Kidney (tissue), 14 donors: ENCODE measurements around the gene WWOX. TPM values are rescaled to one million over a fixed set of nuclear protein-coding genes. Genes with fewer than 3 reads are reported as not detected.

Source experiments
- DNase-seq, 5 donors: peaks; one replicate each; pipeline ENCODE4 v3.0.0-alpha.2; 2013 to 2020
- FAIRE-seq: peaks from 2 replicates; lab custom pipeline; 2012; peaks lifted over from hg19 to GRCh38; lab: Jason Lieb, UNC
- H3K27ac ChIP-seq, 2 donors: one replicate each; pipeline ENCODE4 v1.7.0; 2013; ENCODE audit warnings: low read depth in 2 of 2, low read length in 2 of 2, inconsistent platforms in 1 of 2
- H3K27me3 ChIP-seq: one replicate; pipeline ENCODE4 v1.7.1; 2013; ENCODE audit warnings: low read length, inconsistent platforms; ENCODE audit not compliant: control insufficient read depth, insufficient read depth
- H3K36me3 ChIP-seq, 3 donors: one replicate each; pipeline versions ENCODE4 v1.7.0 to v1.7.1; 2013; ENCODE audit warnings: low read length in 3 of 3, control low read depth in 1 of 3, inconsistent platforms in 1 of 3; ENCODE audit not compliant: insufficient read depth in 3 of 3, control insufficient read depth in 2 of 3
- H3K4me1 ChIP-seq, 3 donors: one replicate each; pipeline versions ENCODE4 v1.7.0 to v1.7.1; 2013; ENCODE audit warnings: low read length in 3 of 3, inconsistent platforms in 1 of 3, low read depth in 1 of 3; ENCODE audit not compliant: control insufficient read depth in 2 of 3, insufficient read depth in 2 of 3
- H3K4me3 ChIP-seq, 3 donors: one replicate each; pipeline versions ENCODE4 v1.7.0 to v1.8.1; 2013; ENCODE audit warnings: low read length in 3 of 3, control low read depth in 1 of 3, inconsistent platforms in 1 of 3
- H3K9ac ChIP-seq, 3 donors: one replicate each; pipeline versions ENCODE4 v1.7.0 to v1.7.1; 2013; ENCODE audit warnings: low read length in 3 of 3, control low read depth in 1 of 3, inconsistent platforms in 1 of 3
- H3K9me3 ChIP-seq, 3 donors: one replicate each; pipeline versions ENCODE4 v1.7.0 to v1.7.1; 2013; ENCODE audit warnings: low read length in 3 of 3, control low read depth in 1 of 3, inconsistent platforms in 1 of 3; ENCODE audit not compliant: control insufficient read depth in 2 of 3, insufficient read depth in 1 of 3
- intact Hi-C: fragments of 100-400 bp; cut with DNase I; formaldehyde crosslinking; loops from one replicate; pipeline ENCODE4 v1.11.1; 2022
- polyA plus RNA-seq: library from polyadenylated mRNA; stranded (reverse); fragments of 350-450 nt; fragmentation: Illumina TruSeq; extraction: RNeasy Lipid Tissue Mini Kit (QIAGEN cat#74804); gene quantifications from one replicate; pipeline ENCODE4 v1.2.3, GENCODE V29; 2014; ENCODE audit warnings: low read depth, low replicate concordance; ENCODE audit not compliant: insufficient read depth
- total RNA-seq: library from RNA; stranded (reverse); fragmentation: NEBNext Ultra II Directional; extraction: Animal tissue kit (Norgen Biotek cat#: 25700); gene quantifications from one replicate; pipeline ENCODE4 v1.2.1, GENCODE V29; 2021
- TF ChIP-seq, protein P1 (sequence below): IDR thresholded peaks from 3 replicates; pipeline ENCODE4 v1.5.1; 2012; ENCODE audit warnings: mild to moderate bottlenecking, moderate library complexity, borderline replicate concordance; ENCODE audit not compliant: insufficient read depth; ENCODE audit errors: extremely low read depth
- donor health status: control.
- donor health status: control.
- donor health status: control.
- donor health status: control.
- donor health status: control.
- donor health status: DM: yes; HTN: yes; CAD: no.
- donor health status: Normal renal cell carcinoma (clear cell type).

WWOX gene
- total and polyA plus RNA-seq, 2 donors from 2014 or later = 22.5 to 30.3 TPM

DNA sequence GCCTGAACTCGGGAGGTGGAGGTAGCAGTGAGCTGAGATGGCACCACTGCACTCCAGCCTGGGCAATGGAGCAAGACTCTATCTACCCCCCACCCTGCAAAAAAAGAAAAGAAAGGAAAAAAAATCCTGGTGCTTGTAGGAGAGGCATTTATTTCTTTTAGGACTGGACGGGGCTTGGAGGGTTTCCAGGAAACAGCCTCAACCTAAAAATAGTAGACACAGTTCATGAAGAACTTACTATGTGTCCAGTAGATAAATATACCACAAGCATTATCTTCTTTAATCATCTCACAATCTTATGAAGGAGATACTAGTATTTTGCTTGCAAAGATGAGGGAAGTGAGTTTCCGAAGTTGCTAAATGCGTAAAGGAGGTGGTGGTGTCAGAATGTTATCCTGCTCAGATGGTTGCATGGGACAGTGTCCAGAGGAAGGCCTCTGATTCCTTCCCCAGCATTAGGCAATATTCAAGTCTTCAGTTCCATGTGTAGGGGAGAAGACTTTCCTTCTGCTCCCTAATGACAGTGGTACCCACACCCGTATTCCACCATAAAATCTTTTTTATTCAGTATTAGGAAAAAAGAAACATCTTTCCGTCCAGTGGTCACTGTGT lies 263.2 kb downstream of the WWOX start:
- H3K9me3 ChIP-seq = no peaks in the 10 kb centered on the region
- H3K9ac ChIP-seq = no peak overlapping the region

DNA sequence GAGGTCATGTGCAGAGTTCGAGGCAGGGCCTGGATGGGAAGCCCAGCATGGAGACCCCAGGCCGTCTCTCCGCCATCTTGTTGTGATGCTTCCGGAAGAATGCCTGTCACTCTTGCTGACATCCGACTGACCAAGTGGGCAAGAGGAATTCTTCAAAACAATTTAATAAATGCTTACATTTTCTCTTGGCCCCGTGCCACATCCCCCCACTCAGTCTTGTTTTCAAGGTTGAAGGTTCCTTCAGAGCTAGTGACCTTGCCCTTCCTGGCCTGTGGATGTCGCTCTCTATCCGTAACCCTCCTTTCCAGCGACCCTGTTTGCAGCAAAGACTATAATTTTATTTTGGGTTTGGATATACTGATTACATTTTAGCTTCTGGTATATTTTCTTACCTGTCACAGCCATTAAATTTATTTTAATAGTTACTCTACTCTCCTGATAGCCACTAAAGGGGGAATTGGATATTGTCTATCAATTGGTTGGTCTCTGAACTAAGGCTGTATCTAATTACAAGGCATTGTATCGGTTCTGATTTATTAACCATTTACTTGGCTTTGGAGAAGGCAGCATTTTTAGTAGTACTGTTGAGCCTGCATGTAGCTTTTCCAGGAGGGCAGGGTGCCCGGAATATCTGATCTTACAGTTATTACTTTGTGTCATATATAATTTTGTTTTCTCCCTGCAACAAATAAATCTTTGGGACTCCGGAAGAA lies 264.5 kb downstream of the WWOX start:
- TF ChIP-seq, protein P1, sequence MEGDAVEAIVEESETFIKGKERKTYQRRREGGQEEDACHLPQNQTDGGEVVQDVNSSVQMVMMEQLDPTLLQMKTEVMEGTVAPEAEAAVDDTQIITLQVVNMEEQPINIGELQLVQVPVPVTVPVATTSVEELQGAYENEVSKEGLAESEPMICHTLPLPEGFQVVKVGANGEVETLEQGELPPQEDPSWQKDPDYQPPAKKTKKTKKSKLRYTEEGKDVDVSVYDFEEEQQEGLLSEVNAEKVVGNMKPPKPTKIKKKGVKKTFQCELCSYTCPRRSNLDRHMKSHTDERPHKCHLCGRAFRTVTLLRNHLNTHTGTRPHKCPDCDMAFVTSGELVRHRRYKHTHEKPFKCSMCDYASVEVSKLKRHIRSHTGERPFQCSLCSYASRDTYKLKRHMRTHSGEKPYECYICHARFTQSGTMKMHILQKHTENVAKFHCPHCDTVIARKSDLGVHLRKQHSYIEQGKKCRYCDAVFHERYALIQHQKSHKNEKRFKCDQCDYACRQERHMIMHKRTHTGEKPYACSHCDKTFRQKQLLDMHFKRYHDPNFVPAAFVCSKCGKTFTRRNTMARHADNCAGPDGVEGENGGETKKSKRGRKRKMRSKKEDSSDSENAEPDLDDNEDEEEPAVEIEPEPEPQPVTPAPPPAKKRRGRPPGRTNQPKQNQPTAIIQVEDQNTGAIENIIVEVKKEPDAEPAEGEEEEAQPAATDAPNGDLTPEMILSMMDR = no peak
- H3K36me3 ChIP-seq = no peaks in the 10 kb centered on the region
- no peak for FAIRE-seq
- H3K9me3 ChIP-seq = no peaks in the 10 kb centered on the region
- H3K4me1 ChIP-seq = no peaks in the 10 kb centered on the region
- no peak overlapping the region for H3K27ac ChIP-seq
- intact Hi-C loops = no loop called here
- no peak overlapping the region for H3K4me3 ChIP-seq
- H3K27me3 ChIP-seq = no peaks in the 10 kb centered on the region
- peak in 1 of 5 donors; percentile 33 for DNase-seq
- H3K9ac ChIP-seq = no peak overlapping the region

More for the DNA sequence above, 263.2 kb downstream of the WWOX start:
- Histone ChIP-seq H3K4me3 (no peak overlapping the region), H3K27ac (no peak overlapping the region), H3K36me3 (no peaks in the 10 kb centered on the region), H3K27me3 (no peaks in the 10 kb centered on the region), H3K4me1 (no peaks in the 10 kb centered on the region)
- FAIRE-seq (no peak), DNase-seq (no peak)
- TF ChIP-seq, protein P1 = no peak
- intact Hi-C loops = no loop called here

DNA sequence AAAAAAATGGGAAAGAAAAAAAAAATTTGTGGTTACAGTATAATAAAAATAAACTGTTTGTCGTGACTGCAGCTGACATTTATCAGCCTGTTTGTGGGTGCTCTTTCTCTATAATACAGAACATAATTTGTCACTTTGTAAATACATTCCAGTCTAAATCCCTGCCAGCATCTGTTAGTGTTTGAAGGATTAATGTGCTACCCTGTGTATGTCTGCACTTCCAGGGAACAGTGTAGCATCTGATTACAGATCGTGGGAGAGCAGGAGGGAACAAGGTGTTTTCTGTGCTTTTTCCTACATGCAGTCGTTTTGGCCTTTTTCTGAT lies 265.1 kb downstream of the WWOX start:
- no peak overlapping the region for H3K9ac ChIP-seq
- no peak overlapping the region for H3K4me3 ChIP-seq
- H3K9me3 ChIP-seq = no peaks in the 10 kb centered on the region
- H3K27ac ChIP-seq = no peak overlapping the region
- no peaks in the 10 kb centered on the region for H3K36me3 ChIP-seq
- intact Hi-C loops = no loop called here
- no peaks in the 10 kb centered on the region for H3K4me1 ChIP-seq
- TF ChIP-seq, protein P1 = no peak
- FAIRE-seq (no peak), DNase-seq (peak in 1 of 5 donors; percentile 62)
- no peaks in the 10 kb centered on the region for H3K27me3 ChIP-seq
